Choroid plexus epithelial cell (primary cell): Measurements from ENCODE around the gene NACC2.

Experiments used
- DNase-seq: peaks from one replicate; pipeline ENCODE4 v3.0.0-alpha.2; 2010; ENCODE audit warnings: low read depth
- H3K4me3 ChIP-seq: 2 replicates; pipeline ENCODE4 v1.5.1; 2011; ENCODE audit warnings: low read depth, mild to moderate bottlenecking, control low read depth, low read length, moderate library complexity
- TF ChIP-seq, protein P1 (sequence below): conservative IDR thresholded peaks from 2 replicates; pipeline ENCODE4 v1.5.1; 2011; ENCODE audit warnings: low read depth, mild to moderate bottlenecking, control low read depth, inconsistent platforms, low read length, moderate library complexity

Gene NACC2

DNA sequence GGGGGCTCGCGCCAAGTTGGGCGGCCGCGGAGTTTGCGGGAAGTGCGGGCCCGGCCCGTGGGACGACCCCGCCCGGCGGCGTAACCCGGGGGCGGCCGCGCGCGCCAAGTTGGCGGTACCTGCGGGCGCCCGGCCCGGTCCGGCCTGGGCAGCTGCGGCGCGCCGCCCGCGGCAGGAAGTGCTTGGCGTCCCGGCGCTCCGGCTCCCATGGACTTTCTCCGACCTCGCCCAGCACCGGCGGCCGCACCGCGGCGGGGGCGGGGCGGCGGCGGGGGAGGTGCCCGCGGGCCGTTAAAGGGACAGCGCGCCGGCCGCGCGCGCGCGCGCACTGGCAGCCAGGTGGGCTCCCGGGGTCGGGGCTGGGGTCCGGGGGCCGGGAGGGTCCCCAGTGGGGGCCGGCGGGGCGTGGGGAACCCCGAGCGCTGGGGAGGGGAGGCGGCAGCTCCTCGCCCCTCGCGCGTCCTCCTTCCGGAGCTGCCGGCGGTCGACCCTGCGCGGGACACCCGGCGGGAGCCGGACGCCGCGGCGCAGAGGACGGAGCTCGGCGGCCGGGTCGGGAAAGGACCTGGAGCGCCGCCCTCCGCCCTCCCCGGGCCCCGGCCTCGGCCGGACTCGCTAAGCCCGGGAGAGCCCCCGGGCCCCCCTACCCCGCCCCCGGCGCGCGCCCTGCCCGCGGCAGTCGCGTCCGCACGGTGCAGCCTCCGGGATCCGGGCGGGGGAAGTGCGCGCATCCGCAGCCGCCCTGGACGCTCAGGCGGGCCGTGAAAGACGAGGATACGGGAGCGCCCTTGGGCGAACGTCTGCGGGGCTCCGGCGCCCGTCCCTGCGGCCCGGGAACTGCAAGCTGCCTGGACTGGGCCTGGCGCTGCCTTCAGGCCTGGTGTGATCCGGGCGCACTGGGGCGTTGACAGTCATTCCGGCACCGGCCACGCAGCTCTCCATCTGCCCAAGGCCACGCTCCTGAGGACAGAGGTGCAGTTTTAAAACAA is at the start of gene NACC2:
TSS of gene NACC2 (minus strand) at position 220 of the 989 bp plus-strand sequence. CDS start 44,768 bp downstream, outside the sequence.
- DNase-seq, result peak; percentile 64
- peak within 1 kb of the TSS; percentile 71 for H3K4me3 ChIP-seq
- TF ChIP-seq, protein P1, sequence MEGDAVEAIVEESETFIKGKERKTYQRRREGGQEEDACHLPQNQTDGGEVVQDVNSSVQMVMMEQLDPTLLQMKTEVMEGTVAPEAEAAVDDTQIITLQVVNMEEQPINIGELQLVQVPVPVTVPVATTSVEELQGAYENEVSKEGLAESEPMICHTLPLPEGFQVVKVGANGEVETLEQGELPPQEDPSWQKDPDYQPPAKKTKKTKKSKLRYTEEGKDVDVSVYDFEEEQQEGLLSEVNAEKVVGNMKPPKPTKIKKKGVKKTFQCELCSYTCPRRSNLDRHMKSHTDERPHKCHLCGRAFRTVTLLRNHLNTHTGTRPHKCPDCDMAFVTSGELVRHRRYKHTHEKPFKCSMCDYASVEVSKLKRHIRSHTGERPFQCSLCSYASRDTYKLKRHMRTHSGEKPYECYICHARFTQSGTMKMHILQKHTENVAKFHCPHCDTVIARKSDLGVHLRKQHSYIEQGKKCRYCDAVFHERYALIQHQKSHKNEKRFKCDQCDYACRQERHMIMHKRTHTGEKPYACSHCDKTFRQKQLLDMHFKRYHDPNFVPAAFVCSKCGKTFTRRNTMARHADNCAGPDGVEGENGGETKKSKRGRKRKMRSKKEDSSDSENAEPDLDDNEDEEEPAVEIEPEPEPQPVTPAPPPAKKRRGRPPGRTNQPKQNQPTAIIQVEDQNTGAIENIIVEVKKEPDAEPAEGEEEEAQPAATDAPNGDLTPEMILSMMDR, result no peak

DNA sequence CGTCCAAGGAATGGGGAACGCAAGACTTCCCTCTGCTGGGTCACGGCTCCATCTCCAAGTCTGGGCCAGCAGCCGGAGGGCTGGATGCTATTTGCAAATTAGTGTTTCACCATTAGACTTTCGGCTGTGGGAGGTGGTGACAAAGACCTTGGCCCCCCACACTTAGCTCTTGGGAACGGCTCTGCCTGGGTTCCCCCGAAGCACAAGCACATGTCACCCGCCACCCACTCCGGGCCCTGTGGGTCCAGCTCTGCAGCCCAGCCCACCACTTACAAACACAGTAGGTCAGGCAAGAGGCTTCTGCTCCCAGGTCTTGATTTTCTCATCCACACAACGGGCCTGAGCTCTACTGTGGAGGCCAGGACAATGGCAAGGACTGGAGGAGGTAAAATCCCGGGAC is 49.4 kb upstream of the NACC2 start:
- no peak for DNase-seq
- TF ChIP-seq, protein P1, result no peak
- H3K4me3 ChIP-seq, result no peak overlapping the region

GRCh38 chr9:136143215-136144001 is 48.3 kb upstream of the NACC2 start:
- TF ChIP-seq, protein P1, result peak; percentile 64
- H3K4me3 ChIP-seq, result no peak overlapping the region
- DNase-seq, result peak; percentile 56

DNA sequence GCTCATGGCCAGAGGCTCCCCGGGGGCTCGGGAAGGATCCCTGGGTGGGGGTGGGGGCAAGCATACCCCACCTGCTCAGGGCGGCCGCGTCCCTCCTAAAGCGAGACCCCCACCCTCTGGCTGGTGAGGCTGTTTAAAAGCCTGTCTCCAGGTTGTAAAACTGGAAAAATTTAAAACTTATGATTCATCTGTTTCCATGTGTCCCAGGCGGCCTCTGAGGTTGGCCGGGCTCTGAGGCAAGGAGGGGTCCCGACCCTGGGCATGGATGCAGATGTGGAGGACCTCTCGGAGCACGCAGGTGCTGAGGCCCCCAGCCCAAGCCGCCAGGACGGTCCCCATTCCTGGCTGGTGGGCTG is 47.7 kb upstream of the NACC2 start:
- no peak overlapping the region for H3K4me3 ChIP-seq
- TF ChIP-seq, protein P1, result no peak
- DNase-seq, result no peak

DNA sequence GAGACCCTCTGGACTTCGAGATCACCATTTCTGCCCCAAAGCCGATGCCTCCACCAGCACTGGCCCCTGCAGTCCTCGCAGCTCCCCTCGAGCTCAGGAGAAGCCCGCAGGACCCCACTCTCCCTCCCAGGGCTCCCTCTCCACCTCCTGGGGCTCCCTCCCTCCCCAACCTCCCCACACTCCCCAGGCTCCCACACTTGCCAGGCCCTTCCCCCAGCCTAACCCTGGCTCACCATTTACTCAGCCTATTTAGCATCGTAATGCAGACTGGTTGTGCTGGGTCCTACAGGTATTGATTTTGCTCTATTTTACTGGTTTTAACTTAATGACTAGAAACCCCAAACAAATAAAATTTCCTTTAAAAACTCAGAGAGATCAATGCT is 47.3 kb upstream of the NACC2 start:
- TF ChIP-seq, protein P1, result no peak

GRCh38 chr9:136141682-136142413 is 46.8 kb upstream of the NACC2 start:
- H3K4me3 ChIP-seq, result no peak overlapping the region
- no peak for DNase-seq
- TF ChIP-seq, protein P1, result no peak

More for the DNA sequence above, 47.3 kb upstream of the NACC2 start:
- H3K4me3 ChIP-seq, result no peak overlapping the region
- no peak for DNase-seq
